Heart left ventricle (tissue), 13 donors: ENCODE measurements around the gene ZNF366.

Experiments used
- CTCF ChIP-seq, 12 donors: fragments of 200-600 bp; sonication (generic) in 4 of 12; IDR thresholded peaks; one replicate each; pipeline versions ENCODE4 v1.5.0 to v1.8.0; 2018 to 2022; ENCODE audit warnings: antibody characterized with exemption in 12 of 12, mild to moderate bottlenecking in 5 of 12
- POLR2A ChIP-seq, 2 donors: fragments of 450-650 bp; IDR thresholded peaks; one replicate each; pipeline ENCODE4 v1.6.1; 2017; ENCODE audit warnings: antibody characterized with exemption in 2 of 2, mild to moderate bottlenecking in 2 of 2, moderate library complexity in 2 of 2
- donor health status: ischemic (EF 13 %, LVEDD 7.1; RV severe dilation, severe dysfunction).
- donor health status: DM: no; HTN: yes; CAD: no.
- donor health status: DM: no; HTN: no; CAD: no.
- donor health status: ischemic (EF 25% LVEDD 6.9; RV normal size, moderate dysfunction).
- donor health status: ischemic (EF 25% LVEDD 5.7; RV mildly dilated, moderate dysfunction).
- donor health status: ischemic (EF 35%, LVEDD 5.7; RV mildly dilated, moderate dysfunction).
- donor health status: nonischemic (EF 11% LVEDD 7.7; RV severe dilation, severe dysfunction).
- donor health status: DM: yes; HTN: yes; CAD: no.
- donor health status: PGD.
- donor health status: ischemic (EF 29% LVEDD 5.4; RV normal size, mild dysfunction).
- donor health status: nonischemic (EF 23%, LVEDD 6.1; RV moderate dilation, normal function).

DNA sequence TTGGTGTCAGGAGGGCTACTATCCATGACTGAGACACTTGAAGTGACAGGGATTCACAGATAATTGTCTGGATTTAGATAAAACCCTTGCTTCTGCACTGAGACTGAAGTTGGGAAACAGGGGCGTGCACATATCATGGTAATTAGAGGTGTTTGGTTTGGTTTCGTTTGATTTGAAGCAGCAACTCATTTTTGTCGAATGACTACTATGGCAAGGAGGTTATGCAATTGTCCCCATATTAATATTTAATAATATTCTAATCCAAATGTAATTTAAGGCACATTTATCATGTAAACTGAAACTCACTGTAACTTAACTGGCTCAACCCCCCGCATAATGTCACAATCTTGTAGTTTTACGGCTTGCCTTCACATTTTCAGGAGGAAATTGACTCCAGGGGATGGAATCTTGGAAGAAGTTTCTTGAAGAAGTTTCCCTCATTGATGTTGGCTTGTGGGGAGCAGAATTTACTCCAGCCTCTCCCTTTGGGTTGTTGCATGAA is 12.5 kb downstream of the ZNF366 start:
- no peak for TF ChIP-seq CTCF (IDR thresholded peaks at IDR 0.05)
- no peak for TF ChIP-seq POLR2A (IDR thresholded peaks at IDR 0.05)
